Measurements from ENCODE around the gene KRTAP10-4.

DNA sequence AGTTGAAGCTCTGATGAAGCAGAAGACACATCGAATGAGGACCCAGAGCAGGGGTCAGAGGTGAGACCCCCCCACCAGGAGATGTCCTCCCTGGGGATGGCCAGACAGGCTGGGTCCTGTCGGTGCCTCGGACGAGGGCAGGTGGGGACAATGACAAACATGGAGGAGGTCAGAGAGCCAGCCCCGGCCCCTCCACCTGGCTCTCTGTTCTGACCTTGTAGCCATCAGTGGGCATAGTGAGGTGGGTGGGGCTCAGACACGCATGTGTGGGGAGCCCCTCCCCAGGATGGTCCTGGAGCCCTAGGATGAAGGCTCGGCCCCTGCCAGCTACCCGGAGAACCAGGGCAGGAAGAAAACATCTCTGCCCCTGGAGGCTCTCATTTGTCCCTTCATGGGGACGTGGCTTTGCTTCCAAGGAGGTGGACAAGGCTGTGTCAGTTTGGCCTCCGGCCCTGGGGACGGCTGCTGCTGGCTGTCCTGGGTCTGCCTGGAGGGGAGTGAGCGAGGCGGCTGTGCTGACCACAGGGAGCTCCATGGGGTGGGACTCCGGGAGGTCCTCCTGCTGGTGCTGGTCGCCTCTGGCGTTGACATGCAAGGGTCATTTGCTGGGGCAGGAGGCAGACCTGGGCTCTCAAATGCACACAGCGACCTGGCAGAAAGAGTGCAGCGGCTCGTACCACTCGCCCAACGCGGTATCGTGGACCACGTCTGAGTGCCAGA lies 16.2 kb downstream of the KRTAP10-4 start:
- TF ChIP-seq ETV6 (conservative IDR thresholded peaks at IDR 0.05 in 1 of 2, IDR thresholded peaks at IDR 0.05 in 1 of 2; ENCODE audit: borderline replicate concordance in 1 of 2, low read depth in 1 of 2) (no peak), TARDBP (IDR thresholded peaks at IDR 0.05; ENCODE audit: borderline replicate concordance) (no peak)

All from GM12878 (cell line).